ENCODE data around the gene GABRD.

Gene GABRD

DNA sequence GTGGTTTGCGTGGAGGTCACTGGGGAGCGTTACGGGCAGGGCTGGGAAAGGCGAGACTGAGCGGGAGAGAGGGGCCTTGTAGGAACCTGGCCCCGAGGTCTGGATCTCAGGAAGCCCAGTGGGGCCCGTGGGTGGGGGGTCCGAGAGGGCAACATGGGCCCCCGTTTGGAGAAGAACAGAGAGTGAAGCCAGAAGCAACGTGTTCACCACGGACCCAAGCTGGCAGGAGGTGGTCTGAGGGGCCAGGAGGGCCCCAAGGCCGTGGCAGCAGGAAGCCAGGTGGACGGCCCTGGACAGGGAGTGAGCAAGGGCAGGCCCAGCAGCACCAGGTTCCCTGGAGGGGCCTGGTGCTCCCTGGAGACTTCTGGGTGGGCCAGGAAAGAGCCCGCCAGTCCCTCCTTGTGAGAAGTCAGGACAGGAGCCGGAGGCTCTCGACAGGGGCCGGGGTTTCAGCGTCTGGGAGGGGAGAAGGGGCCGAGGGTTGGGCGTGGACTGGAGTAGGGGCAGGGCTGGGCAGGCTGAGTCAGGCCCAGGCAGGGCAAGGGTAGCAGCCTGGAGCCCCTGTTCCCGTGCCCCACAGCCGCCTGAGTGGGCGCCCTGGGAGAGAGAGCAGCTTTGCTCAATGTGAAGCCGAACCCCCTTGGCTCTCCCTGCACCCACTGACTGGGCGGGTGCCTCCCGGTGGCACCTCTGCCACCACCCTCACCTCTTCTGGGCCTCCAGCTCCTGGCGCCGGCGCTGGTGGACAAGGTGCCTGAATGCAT is 49.0 kb upstream of the GABRD start (continued):
- TF ChIP-seq, protein P1, sequence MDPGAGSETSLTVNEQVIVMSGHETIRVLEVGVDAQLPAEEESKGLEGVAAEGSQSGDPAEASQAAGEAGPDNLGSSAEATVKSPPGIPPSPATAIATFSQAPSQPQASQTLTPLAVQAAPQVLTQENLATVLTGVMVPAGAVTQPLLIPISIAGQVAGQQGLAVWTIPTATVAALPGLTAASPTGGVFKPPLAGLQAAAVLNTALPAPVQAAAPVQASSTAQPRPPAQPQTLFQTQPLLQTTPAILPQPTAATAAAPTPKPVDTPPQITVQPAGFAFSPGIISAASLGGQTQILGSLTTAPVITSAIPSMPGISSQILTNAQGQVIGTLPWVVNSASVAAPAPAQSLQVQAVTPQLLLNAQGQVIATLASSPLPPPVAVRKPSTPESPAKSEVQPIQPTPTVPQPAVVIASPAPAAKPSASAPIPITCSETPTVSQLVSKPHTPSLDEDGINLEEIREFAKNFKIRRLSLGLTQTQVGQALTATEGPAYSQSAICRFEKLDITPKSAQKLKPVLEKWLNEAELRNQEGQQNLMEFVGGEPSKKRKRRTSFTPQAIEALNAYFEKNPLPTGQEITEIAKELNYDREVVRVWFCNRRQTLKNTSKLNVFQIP (CRISPR knock-in tag; IDR thresholded peaks at IDR 0.05; ENCODE audit: borderline replicate concordance, low read depth), result no peak

DNA sequence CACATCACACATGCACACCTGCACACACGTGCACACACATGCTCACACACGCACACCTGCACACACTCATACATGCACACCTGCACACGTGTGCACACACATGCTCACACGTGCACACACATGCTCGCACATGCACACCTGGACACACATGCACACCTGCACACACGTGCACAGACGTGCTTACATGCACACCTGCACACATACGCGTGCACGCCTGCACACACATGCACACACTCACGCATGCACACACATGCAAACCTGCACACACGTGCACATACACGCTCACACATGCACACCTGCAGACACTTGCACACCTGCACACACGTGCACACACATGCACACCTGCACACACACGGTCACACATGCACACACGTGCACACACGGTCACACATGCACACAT is 48.1 kb upstream of the GABRD start:
- TF ChIP-seq CSDC2 (CRISPR knock-in tag; IDR thresholded peaks at IDR 0.05) (no peak), OSR1 (CRISPR knock-in tag; IDR thresholded peaks at IDR 0.05) (no peak), ZNF565 (CRISPR knock-in tag; conservative IDR thresholded peaks at IDR 0.05; ENCODE audit: low read depth) (no peak)

DNA sequence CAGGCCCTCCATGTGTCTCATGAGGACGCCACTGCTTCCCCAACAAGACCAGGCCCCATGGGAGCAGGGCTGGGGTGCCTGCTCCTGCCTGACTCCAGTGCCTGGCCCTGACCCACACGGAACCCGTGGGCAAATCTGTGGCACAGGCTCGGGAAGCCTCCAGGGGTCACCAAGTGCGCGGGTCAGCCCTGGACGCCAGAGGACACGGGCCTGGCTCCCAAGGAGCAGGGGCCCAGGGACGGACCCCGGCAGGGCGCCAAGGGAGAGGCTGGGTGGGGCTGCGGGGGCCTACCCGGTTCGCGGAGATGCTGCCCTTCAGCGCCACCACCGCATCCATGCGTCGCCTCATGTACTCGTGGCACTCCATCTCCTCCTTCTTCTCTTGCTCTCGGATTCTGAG is 47.5 kb upstream of the GABRD start:
- ATAC-seq, result no peak
- TF ChIP-seq, protein P2, sequence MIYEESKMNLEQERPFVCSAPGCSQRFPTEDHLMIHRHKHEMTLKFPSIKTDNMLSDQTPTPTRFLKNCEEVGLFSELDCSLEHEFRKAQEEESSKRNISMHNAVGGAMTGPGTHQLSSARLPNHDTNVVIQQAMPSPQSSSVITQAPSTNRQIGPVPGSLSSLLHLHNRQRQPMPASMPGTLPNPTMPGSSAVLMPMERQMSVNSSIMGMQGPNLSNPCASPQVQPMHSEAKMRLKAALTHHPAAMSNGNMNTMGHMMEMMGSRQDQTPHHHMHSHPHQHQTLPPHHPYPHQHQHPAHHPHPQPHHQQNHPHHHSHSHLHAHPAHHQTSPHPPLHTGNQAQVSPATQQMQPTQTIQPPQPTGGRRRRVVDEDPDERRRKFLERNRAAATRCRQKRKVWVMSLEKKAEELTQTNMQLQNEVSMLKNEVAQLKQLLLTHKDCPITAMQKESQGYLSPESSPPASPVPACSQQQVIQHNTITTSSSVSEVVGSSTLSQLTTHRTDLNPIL (CRISPR knock-in tag; IDR thresholded peaks at IDR 0.05; ENCODE audit: low read depth), result no peak
- TF ChIP-seq CSDC2 (CRISPR knock-in tag; IDR thresholded peaks at IDR 0.05), result no peak
- TF ChIP-seq, protein P1 (CRISPR knock-in tag; IDR thresholded peaks at IDR 0.05; ENCODE audit: borderline replicate concordance, low read depth), result no peak
- TF ChIP-seq, protein P3, sequence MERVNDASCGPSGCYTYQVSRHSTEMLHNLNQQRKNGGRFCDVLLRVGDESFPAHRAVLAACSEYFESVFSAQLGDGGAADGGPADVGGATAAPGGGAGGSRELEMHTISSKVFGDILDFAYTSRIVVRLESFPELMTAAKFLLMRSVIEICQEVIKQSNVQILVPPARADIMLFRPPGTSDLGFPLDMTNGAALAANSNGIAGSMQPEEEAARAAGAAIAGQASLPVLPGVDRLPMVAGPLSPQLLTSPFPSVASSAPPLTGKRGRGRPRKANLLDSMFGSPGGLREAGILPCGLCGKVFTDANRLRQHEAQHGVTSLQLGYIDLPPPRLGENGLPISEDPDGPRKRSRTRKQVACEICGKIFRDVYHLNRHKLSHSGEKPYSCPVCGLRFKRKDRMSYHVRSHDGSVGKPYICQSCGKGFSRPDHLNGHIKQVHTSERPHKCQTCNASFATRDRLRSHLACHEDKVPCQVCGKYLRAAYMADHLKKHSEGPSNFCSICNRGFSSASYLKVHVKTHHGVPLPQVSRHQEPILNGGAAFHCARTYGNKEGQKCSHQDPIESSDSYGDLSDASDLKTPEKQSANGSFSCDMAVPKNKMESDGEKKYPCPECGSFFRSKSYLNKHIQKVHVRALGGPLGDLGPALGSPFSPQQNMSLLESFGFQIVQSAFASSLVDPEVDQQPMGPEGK (CRISPR knock-in tag; IDR thresholded peaks at IDR 0.05; ENCODE audit: borderline replicate concordance), result no peak
- no peak for TF ChIP-seq ZNF565 (CRISPR knock-in tag; conservative IDR thresholded peaks at IDR 0.05; ENCODE audit: low read depth)
- TF ChIP-seq, protein P4, sequence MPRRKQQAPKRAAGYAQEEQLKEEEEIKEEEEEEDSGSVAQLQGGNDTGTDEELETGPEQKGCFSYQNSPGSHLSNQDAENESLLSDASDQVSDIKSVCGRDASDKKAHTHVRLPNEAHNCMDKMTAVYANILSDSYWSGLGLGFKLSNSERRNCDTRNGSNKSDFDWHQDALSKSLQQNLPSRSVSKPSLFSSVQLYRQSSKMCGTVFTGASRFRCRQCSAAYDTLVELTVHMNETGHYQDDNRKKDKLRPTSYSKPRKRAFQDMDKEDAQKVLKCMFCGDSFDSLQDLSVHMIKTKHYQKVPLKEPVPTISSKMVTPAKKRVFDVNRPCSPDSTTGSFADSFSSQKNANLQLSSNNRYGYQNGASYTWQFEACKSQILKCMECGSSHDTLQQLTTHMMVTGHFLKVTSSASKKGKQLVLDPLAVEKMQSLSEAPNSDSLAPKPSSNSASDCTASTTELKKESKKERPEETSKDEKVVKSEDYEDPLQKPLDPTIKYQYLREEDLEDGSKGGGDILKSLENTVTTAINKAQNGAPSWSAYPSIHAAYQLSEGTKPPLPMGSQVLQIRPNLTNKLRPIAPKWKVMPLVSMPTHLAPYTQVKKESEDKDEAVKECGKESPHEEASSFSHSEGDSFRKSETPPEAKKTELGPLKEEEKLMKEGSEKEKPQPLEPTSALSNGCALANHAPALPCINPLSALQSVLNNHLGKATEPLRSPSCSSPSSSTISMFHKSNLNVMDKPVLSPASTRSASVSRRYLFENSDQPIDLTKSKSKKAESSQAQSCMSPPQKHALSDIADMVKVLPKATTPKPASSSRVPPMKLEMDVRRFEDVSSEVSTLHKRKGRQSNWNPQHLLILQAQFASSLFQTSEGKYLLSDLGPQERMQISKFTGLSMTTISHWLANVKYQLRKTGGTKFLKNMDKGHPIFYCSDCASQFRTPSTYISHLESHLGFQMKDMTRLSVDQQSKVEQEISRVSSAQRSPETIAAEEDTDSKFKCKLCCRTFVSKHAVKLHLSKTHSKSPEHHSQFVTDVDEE (CRISPR knock-in tag; IDR thresholded peaks at IDR 0.05), result no peak
- TF ChIP-seq TCF4 (CRISPR knock-in tag; IDR thresholded peaks at IDR 0.05; ENCODE audit: borderline replicate concordance), result no peak
- no peak for TF ChIP-seq ESRRG (CRISPR knock-in tag; IDR thresholded peaks at IDR 0.05)
- TF ChIP-seq, protein P5, sequence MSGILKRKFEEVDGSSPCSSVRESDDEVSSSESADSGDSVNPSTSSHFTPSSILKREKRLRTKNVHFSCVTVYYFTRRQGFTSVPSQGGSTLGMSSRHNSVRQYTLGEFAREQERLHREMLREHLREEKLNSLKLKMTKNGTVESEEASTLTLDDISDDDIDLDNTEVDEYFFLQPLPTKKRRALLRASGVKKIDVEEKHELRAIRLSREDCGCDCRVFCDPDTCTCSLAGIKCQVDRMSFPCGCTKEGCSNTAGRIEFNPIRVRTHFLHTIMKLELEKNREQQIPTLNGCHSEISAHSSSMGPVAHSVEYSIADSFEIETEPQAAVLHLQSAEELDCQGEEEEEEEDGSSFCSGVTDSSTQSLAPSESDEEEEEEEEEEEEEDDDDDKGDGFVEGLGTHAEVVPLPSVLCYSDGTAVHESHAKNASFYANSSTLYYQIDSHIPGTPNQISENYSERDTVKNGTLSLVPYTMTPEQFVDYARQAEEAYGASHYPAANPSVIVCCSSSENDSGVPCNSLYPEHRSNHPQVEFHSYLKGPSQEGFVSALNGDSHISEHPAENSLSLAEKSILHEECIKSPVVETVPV (CRISPR knock-in tag; IDR thresholded peaks at IDR 0.05), result no peak
- no peak for TF ChIP-seq RARB (CRISPR knock-in tag; IDR thresholded peaks at IDR 0.05)

More for the DNA sequence above, 48.1 kb upstream of the GABRD start:
- no peak for ATAC-seq

DNA sequence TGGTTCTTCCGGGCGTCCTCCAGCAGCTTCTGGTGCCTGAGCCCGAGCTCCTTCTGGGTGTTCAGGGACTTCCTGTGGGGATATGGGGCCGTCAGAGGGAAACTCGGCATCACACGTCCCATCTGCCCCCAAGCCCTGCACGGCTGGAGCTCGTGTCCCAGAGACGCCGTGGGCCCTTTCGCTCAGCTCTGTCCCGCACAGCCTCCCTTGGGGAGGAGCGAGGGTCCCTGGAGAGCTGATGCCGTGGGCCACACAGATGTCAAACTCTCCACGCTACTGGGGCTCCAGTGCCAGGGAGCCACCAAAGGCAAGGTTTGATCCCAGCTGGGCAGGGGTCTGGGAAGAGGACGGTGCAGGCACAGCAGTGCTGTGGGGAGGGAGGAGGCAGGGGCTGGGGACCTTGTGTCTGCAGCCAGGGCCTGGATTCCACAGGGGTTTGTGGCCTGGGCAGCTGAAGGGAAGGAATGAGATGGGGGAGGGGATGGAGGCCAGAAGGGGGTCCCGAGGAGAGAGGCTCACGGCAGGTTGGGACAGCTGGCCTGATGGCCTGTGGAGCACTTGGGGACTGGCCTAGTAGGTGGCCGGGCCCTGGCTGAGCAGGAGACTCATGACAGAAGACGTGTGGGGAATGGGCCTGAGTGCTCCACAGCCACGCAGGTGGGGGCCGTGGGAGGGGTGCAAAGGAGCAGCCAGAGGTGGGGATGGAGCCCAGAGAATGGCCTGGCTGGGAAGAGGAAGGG is 46.0 kb upstream of the GABRD start:
- ATAC-seq, result no peak
- TF ChIP-seq ZFP30 (CRISPR knock-in tag; IDR thresholded peaks at IDR 0.05) (no peak), RARB (CRISPR knock-in tag; IDR thresholded peaks at IDR 0.05) (no peak), ZFP3 (CRISPR knock-in tag; IDR thresholded peaks at IDR 0.05) (no peak), CSDC2 (CRISPR knock-in tag; IDR thresholded peaks at IDR 0.05) (no peak), ESRRG (CRISPR knock-in tag; IDR thresholded peaks at IDR 0.05) (no peak), GLIS3 (CRISPR knock-in tag; IDR thresholded peaks at IDR 0.05) (no peak), ZC3H10 (CRISPR knock-in tag; IDR thresholded peaks at IDR 0.05) (no peak), TOX (CRISPR knock-in tag; IDR thresholded peaks at IDR 0.05; ENCODE audit: borderline replicate concordance) (no peak), ZNF8 (CRISPR knock-in tag; IDR thresholded peaks at IDR 0.05) (no peak), TCF4 (CRISPR knock-in tag; IDR thresholded peaks at IDR 0.05; ENCODE audit: borderline replicate concordance) (no peak), BACH2 (CRISPR knock-in tag; IDR thresholded peaks at IDR 0.05; ENCODE audit: borderline replicate concordance) (no peak)
- TF ChIP-seq, protein P4 (CRISPR knock-in tag; IDR thresholded peaks at IDR 0.05), result no peak
